K562 (cell line): ENCODE results near the gene TMEM179. TPM values are rescaled to one million over a fixed set of nuclear protein-coding genes. Genes with fewer than 3 reads are reported as not detected.

ENCODE experiments used
- E2F4 ChIP-seq: sonication (generic); formaldehyde crosslinking; IDR thresholded peaks from 2 replicates; pipeline ENCODE4 v1.8.0; 2022; ENCODE audit warnings: mild to moderate bottlenecking, low read depth, missing genetic modification reagents
- FOXA3 ChIP-seq, 2 experiments: fragments of 450-650 bp in 1 of 2; sonication (generic) in 1 of 2; formaldehyde crosslinking; IDR thresholded peaks in 1 of 2; conservative IDR thresholded peaks in 1 of 2; 2 replicates each; pipeline versions ENCODE4 v1.4.0 to v1.8.0; 2020 to 2022; ENCODE audit warnings: mild to moderate bottlenecking in 2 of 2, missing genetic modification reagents in 1 of 2
- FOXM1 ChIP-seq, 2 experiments: fragments of 450-650 bp in 1 of 2; sonication (generic) in 1 of 2; formaldehyde crosslinking in 1 of 2; IDR thresholded peaks; 2 replicates each; pipeline versions ENCODE4 v1.6.1 to v1.9.0; 2017 to 2022; ENCODE audit warnings: low read depth in 2 of 2, mild to moderate bottlenecking in 2 of 2, missing genetic modification reagents in 1 of 2, moderate library complexity in 1 of 2
- TGIF2 ChIP-seq: sonication (generic); formaldehyde crosslinking; IDR thresholded peaks from 2 replicates; pipeline ENCODE4 v1.8.1; 2022; ENCODE audit warnings: mild to moderate bottlenecking, missing genetic modification reagents, moderate library complexity
- ZEB2 ChIP-seq: fragments of 450-650 bp; IDR thresholded peaks from 2 replicates; pipeline ENCODE4 v1.6.1; 2016
- ZNF217 ChIP-seq: sonication (generic); formaldehyde crosslinking; IDR thresholded peaks from 2 replicates; pipeline ENCODE4 v1.8.0; 2022; ENCODE audit warnings: mild to moderate bottlenecking, missing genetic modification reagents
- polyA plus RNA-seq, 8 experiments: library from polyadenylated mRNA; depleted of rRNA in 4 of 8; stranded (reverse) in 5 of 8; unstranded in 3 of 8; fragments of >200 nt; fragmentation: Nextera tagmentation in 2 of 8; fragmentation: Illumina TruSeq in 1 of 8; extraction: Ambion mirVana in 2 of 8; extraction: Trizol in 1 of 8; gene quantifications; 2 replicates each; pipeline versions ENCODE4 v1.2.1 to v1.2.3, GENCODE V29; 2011 to 2014; ENCODE audit warnings: inconsistent platforms in 1 of 8, missing spikeins in 1 of 8
- total RNA-seq, 7 experiments: library from RNA; depleted of rRNA in 6 of 7; stranded (reverse); fragments of >200 nt in 6 of 7; fragmentation: Illumina TruSeq in 2 of 7; extraction: Trizol in 2 of 7; gene quantifications; 2 replicates each; pipeline versions ENCODE4 v1.2.1 to v1.2.3, GENCODE V29; 2011 to 2021; ENCODE audit warnings: low replicate concordance in 1 of 7
- TF ChIP-seq, protein P1 (sequence below), 2 experiments: fragments of 150-350 bp in 1 of 2; IDR thresholded peaks; 2 replicates each; pipeline ENCODE4 v1.6.1; 2012 to 2016; ENCODE audit warnings: low read depth in 2 of 2, low read length in 2 of 2, mild to moderate bottlenecking in 1 of 2, moderate library complexity in 1 of 2
- TF ChIP-seq, protein P2 (sequence below): fragments of 250-450 bp; sonication (Bioruptor Pico); IDR thresholded peaks from 2 replicates; pipeline ENCODE4 v1.8.0; 2022; ENCODE audit warnings: moderate library complexity, mild to moderate bottlenecking, inconsistent platforms
- TF ChIP-seq, protein P3 (sequence below): fragments of 450-650 bp; IDR thresholded peaks from 2 replicates; pipeline ENCODE4 v1.6.1; 2017; ENCODE audit warnings: mild to moderate bottlenecking, moderate library complexity
- TF ChIP-seq, protein P4 (sequence below): sonication (generic); formaldehyde crosslinking; IDR thresholded peaks from 2 replicates; pipeline ENCODE4 v1.8.0; 2022; ENCODE audit warnings: mild to moderate bottlenecking, missing genetic modification reagents

Gene TMEM179
- total and polyA plus RNA-seq, 9 of the 15 experiments (the other 6 are each of a cell fraction or from before 2014, with no cell fraction given), result not detected

GRCh38 chr14:104585966-104586697 lies 18.4 kb downstream of the TMEM179 start (continued):
- TF ChIP-seq E2F4, result no peak
- TF ChIP-seq ZNF217, result no peak
- no peak for TF ChIP-seq FOXM1 (IDR thresholded peaks at IDR 0.05; ENCODE audit: low read depth)
- TF ChIP-seq FOXM1 (CRISPR knock-in tag; IDR thresholded peaks at IDR 0.05; ENCODE audit: low read depth), result no peak
- TF ChIP-seq, protein P1, sequence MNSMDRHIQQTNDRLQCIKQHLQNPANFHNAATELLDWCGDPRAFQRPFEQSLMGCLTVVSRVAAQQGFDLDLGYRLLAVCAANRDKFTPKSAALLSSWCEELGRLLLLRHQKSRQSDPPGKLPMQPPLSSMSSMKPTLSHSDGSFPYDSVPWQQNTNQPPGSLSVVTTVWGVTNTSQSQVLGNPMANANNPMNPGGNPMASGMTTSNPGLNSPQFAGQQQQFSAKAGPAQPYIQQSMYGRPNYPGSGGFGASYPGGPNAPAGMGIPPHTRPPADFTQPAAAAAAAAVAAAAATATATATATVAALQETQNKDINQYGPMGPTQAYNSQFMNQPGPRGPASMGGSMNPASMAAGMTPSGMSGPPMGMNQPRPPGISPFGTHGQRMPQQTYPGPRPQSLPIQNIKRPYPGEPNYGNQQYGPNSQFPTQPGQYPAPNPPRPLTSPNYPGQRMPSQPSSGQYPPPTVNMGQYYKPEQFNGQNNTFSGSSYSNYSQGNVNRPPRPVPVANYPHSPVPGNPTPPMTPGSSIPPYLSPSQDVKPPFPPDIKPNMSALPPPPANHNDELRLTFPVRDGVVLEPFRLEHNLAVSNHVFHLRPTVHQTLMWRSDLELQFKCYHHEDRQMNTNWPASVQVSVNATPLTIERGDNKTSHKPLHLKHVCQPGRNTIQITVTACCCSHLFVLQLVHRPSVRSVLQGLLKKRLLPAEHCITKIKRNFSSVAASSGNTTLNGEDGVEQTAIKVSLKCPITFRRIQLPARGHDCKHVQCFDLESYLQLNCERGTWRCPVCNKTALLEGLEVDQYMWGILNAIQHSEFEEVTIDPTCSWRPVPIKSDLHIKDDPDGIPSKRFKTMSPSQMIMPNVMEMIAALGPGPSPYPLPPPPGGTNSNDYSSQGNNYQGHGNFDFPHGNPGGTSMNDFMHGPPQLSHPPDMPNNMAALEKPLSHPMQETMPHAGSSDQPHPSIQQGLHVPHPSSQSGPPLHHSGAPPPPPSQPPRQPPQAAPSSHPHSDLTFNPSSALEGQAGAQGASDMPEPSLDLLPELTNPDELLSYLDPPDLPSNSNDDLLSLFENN (IDR thresholded peaks at IDR 0.05; ENCODE audit: low read depth in 2 of 2, low read length in 2 of 2), result no peak
- TF ChIP-seq, protein P2, sequence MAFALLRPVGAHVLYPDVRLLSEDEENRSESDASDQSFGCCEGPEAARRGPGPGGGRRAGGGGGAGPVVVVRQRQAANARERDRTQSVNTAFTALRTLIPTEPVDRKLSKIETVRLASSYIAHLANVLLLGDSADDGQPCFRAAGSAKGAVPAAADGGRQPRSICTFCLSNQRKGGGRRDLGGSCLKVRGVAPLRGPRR (CRISPR knock-in tag), result no peak
- TF ChIP-seq TGIF2, result no peak
- no peak for TF ChIP-seq ZEB2
- no peak for TF ChIP-seq FOXA3 (CRISPR knock-in tag; conservative IDR thresholded peaks at IDR 0.05 in 1 of 2, IDR thresholded peaks at IDR 0.05 in 1 of 2)
- TF ChIP-seq, protein P3, sequence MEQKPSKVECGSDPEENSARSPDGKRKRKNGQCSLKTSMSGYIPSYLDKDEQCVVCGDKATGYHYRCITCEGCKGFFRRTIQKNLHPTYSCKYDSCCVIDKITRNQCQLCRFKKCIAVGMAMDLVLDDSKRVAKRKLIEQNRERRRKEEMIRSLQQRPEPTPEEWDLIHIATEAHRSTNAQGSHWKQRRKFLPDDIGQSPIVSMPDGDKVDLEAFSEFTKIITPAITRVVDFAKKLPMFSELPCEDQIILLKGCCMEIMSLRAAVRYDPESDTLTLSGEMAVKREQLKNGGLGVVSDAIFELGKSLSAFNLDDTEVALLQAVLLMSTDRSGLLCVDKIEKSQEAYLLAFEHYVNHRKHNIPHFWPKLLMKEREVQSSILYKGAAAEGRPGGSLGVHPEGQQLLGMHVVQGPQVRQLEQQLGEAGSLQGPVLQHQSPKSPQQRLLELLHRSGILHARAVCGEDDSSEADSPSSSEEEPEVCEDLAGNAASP, result no peak
- TF ChIP-seq, protein P4, sequence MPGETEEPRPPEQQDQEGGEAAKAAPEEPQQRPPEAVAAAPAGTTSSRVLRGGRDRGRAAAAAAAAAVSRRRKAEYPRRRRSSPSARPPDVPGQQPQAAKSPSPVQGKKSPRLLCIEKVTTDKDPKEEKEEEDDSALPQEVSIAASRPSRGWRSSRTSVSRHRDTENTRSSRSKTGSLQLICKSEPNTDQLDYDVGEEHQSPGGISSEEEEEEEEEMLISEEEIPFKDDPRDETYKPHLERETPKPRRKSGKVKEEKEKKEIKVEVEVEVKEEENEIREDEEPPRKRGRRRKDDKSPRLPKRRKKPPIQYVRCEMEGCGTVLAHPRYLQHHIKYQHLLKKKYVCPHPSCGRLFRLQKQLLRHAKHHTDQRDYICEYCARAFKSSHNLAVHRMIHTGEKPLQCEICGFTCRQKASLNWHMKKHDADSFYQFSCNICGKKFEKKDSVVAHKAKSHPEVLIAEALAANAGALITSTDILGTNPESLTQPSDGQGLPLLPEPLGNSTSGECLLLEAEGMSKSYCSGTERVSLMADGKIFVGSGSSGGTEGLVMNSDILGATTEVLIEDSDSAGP, result no peak
